Stimulated activated CD8-positive, alpha-beta memory T cell treated with anti-CD3 and anti-CD28 coated beads, Interleukin-4, amount 100 ng/mL, for 24 hours (primary cell): ENCODE results near the gene ASPHD1.

Experiments
- DNase-seq: peaks from one replicate; pipeline ENCODE4 v3.0.0-alpha.2; 2020; ENCODE audit warnings: low read depth

Gene ASPHD1

DNA sequence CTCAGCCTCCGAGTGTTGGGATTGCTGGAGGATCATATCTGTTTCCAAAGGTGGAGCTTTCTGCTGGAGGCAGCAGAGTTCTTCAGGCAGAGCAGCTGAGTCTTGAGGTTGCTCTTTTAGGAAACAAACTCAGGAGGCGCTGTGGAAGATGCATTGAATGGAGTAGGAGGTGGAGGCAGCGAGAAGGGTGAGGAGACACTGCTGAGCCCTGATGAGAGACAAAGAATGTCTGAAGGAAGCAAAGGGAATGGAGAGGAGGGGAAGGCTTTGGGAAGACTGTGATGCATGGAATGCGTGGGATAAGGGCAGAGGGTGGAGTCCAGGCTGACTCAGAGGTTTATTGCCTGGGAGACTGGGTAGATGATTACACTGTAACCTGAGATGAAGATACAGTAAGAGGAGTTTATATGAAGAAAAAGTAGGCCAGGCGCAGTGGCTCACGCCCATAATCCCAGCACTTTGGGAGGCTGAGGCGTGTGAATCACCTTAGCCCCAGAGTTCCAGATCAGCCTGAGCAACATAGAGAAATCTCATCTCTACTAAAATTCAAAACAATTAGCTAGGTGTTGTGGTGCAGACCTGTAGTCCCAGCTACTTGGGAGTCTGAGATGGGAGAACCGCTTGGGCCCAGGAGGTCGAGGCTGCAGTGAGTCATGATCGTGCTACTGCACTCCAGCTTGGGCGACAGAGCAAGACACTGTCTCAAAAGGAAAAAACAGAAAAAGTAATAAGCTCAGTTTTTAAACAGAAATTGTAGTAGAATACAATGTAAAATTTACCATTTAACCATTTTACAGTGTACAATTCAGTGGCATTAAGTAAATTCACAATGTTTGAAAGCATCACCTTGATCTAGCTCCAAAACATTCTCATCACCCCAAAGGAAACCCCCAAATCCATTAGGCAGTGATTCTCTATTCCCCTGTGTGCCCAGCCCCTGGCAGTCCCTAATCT, 43.8 kb downstream of the ASPHD1 start:
- DNase-seq = no peak

DNA sequence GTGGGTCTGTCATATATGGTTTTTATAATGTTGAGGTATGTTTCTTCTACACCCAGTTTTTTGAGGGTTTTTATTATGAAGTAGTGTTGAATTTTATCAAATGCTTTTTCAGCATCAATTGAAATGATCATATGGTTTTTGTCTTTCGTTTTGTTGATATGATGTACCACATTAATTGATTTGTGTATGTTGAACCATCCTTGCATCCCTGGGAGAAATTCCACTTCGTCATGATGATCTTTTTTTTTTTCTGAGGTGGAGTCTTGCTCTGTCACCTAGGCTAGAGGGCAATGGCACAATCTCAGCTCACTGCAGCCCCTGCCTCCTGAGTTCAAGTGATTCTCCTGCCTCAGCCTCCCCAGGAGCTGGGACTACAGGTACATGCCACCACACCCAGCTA, 47.6 kb downstream of the ASPHD1 start:
- DNase-seq = no peak

DNA sequence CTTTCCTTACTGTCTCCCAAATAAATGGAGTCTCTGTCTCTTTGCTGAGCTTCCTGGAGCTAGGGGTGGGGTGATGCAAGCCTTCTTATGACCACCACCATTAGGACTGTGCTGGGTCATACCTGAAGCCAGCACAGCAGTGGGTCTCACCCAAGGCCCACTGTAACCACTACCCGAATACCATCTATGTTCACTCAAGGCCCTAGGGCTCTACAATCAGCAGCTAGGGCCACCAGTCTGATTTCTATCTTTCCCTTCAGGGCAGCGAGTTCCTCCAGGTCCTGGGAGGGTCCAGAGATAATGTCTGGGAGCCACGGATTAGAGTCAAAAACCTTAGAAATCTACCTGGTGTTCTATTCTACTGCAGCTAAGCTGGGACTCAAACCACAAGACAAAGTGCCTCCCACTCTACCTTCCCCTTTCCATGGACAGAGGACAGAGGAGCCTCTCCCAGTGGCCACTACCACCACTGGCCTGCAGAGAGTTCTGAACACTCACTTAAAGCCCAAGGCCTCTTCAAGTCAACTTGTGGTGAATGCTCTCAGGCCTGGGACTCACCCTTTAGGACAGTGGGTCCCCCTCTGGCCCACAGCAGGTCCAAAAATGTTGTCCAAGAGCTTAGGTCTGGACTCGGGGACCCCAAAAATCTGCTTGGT, 50.6 kb downstream of the ASPHD1 start:
- no peak for DNase-seq

DNA sequence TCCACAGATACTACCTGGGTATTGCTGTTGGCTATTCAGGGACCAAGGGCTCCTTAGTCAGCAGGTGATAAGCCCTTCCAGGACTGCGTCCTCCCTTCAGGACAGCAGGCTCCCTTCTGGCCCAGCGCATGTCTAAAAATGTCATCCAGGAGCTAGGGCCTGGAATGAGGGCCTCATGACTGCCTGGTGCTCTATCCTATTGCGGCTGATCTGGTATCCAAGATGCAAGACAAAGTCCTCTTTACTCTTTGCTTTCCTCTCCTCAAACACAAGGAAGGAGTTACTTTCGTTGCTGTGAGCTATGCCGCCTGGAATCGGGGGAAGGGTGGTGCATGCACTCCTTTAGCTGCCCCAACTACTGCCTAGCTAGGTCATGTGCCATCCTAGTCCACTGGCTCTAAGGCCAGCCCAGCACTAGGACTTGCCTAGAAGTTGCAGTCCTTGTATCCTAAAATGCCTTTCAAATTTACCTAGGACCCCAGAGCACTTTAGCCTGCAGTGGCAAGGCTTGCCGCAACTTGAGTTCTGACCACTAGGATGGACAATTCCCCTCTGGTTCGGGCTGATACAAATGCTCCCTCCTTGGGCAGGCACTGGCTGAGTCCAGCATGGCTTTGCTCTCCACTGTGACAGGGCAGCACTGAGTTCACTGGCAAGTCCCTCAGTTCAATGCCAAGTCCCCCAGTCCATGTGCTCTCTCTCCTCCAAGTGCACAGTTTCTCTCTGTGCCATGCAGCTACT, 51.5 kb downstream of the ASPHD1 start:
- no peak for DNase-seq
